ENCODE results near the gene KLF9.

DNA sequence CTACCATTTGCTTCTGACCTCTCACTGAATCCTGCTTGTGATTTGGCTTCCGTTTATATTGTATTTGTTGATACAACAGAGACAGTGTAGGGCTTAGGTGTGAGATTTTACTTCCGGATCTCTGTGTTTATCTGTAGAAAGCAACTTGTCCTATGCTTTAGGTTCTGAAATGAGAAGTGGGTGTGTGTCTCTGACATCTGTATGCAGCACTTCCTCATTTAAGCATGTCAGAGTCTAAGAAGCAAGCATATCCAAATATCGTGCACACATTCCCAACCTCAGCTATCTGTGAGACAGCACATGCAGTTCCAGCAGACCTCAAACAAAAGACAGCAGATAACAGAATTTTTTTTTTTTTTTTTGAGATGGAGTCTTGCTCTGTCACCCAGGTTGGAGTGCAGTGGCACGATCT, 16.3 kb downstream of the KLF9 start:
- TF ChIP-seq CTCF (IDR thresholded peaks at IDR 0.05; ENCODE audit: low read length) (no peak), EZH2 (IDR thresholded peaks at IDR 0.05; ENCODE audit: borderline replicate concordance, low read length) (no peak)
